Skeletal muscle cell (primary cell): ENCODE measurements around the gene THAP2.
A peak's percentile ranks its signal among the peaks of the same experiment; 100 is the strongest.
"Not testable (repeated sequence)": the region's sequence is repeated elsewhere in the genome, so short reads cannot be mapped to it uniquely, and the experiment has no call there.

Experiments used
- DNase-seq: peaks from one replicate; pipeline ENCODE4 v3.0.0-alpha.2; 2010; ENCODE audit warnings: low read depth
- H3K4me3 ChIP-seq: 2 replicates; pipeline ENCODE4 v1.5.1; 2011; ENCODE audit warnings: low read depth, mild to moderate bottlenecking, control low read depth, low read length, moderate library complexity

Gene THAP2

DNA sequence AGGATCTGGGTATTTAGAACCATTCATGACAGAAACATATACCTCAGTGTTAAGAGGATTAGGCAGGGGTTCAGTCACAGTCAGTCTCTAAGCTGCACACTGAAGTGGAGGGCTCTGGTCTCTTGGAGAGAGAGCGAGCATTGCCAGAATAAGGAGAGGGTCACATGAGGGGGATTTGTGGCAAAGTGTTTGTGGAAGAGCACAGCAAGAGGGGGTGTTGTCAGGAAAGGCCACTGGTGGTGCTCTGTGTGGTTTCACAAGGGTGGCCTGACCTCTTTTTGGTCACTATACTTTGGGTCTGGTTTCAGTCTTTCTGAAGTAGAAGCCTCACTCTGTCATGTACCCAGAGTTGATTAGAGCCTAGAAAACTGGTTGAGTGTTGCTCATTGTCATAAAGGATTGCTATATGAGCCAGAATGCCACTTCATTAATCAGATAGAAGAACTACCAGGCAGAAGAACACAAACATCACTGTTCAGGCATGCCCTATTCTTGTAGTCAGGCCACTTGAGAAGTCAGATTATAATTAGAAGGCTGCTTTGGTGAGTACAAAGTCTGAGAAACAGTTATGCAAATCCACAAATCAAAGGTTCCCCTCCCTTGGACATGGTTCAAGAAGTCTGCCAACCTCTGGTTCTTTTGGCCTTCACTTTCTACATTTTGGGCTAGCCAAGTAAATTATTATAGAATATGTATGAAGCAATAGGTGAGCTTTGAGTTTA, 30.2 kb downstream of the THAP2 start:
- DNase-seq = no peak
- H3K4me3 ChIP-seq = no peak overlapping the region

DNA sequence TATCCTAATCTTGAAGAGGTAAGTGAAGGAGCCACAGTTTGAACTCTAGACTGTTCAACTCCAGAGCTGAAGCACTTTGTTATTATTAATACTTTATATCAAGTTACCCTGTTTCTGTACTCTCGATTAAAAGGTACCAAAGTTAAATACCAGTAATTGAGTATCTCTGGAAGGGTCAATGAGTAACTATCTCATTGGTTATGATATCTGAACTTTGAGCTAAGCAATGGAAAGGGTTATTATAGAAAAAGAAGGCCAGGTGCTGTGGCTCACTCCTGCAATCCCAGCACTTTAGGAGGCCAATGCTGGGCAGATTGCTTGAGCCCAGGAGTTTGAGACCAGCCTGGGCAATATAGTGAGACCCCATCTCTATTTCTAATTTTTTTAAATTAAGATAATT, 31.7 kb downstream of the THAP2 start:
- no peak for DNase-seq

GRCh38 chr12:71702181-71702580, 38.1 kb downstream of the THAP2 start:
- not testable (repeated sequence) for DNase-seq

More for the DNA sequence above, 31.7 kb downstream of the THAP2 start:
- no peak overlapping the region for H3K4me3 ChIP-seq

DNA sequence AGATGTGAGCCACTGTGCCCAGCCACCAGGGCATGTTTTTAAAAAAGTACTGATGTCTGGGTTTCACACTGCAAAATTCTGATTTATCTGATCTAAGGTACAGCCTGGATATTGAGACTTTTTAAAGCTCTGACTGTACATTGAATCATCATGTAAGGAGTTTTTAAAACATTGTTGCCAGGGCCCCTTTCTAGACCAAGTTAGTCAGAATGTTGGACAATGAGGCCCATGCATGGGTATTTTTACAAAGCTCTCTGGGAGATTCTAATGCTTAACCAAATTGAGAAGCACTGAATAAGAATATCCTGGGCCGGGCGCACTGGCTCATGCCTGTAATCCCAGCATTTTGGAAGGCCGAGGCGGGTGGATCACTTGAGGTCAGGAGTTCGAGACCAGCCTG, 38.5 kb downstream of the THAP2 start:
- DNase-seq = no peak
- H3K4me3 ChIP-seq = no peak overlapping the region

More at GRCh38 chr12:71702181-71702580, 38.1 kb downstream of the THAP2 start:
- not testable (repeated sequence) for H3K4me3 ChIP-seq

DNA sequence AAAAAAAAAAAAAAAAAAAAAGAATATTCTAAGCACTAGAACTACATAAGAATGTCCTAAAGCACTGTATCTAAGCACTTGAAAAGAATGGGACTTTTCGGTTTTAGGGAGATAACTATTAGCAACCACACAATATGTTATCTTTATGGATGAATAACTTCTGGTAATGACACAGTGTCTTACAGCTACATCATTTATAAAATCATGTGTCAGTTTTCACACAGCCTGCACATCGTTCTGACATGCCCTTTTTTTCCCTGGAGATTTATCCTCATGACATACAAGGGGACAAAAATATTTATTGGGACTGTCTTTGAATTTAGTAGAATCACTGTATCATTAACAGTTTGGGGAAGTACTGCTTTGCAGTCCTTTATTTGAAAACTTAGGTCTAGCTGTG, 39.1 kb downstream of the THAP2 start:
- DNase-seq = no peak
- H3K4me3 ChIP-seq = no peak overlapping the region

GRCh38 chr12:71704920-71705319, 40.8 kb downstream of the THAP2 start:
- H3K4me3 ChIP-seq = no peak overlapping the region
- no peak for DNase-seq

DNA sequence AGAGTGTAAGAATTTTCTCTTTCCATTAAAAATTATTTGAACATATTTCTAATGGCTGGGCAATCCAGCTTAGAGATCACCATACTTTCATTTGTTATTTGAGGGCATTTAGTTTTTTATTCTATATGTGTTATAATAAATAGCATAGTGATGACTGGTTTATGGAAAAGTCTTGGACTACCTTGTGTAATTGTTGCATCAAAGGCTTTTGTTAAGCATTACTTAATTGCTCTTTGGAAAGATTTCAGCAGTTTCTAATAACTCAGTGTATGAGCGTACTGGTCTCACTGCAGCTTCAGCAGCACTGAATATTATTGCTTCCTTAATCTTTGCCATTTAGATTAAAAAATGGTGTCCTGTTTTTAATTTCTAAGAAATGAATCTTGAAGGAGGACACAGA, 44.6 kb downstream of the THAP2 start:
- no peak for DNase-seq
- no peak overlapping the region for H3K4me3 ChIP-seq

DNA sequence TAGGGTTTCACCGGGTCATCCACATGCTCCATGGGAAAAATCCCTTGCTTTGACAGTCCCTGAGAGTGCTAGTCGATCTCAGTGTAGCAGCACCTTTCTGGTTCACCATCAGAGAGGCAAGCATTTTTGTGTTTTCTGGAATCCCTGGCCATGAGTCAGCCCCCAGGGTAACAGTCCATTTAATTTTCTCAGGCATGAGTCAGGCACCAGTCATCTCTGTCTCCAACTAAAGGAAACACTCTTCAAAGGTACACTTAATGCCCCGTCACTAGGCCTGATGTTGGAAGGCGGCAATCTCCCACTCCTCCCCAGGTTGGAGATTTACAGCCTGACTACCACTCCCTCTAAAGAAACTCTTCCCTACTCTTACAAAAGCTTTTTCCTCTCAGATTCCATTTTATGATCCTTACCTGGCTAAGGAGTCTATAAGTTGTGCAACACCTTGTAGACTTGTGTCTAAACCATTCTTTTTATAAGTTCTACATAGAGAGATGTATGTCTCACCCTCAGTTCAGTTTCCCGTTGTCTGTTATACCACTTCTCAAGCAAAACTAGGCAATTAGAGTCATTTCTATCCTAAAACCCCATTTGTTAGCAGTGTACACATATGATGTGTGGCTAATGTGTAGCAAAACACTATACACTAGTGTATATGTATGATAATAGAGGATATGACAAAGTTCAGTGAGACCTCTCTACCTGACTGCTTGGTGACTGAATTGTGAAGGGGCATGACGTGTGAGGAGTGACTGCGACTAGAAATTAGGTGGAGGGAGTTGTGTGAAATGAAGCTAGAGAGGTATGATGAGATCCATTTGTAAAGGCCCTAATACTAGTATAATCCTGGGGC, 46.4 kb downstream of the THAP2 start:
- peak; percentile 79 for DNase-seq
- no peak overlapping the region for H3K4me3 ChIP-seq

DNA sequence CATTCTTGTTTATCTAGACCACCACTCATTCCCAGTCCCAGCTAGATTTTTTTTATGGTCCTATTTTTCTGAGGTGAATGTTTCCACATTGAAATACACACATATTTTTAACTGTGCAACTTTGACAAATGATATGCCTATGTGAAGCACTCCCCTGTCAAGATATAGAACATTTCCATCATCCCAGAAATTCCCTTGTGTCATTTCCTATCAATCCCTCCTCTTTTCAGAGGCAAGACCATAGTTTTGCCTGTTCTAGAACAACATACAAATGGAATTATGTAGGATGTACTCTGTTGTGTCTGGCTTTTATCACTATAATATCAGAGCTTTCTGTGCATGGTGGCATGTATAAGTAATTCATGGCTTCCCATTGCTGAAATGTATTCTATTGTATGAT, 54.5 kb downstream of the THAP2 start:
- H3K4me3 ChIP-seq = no peak overlapping the region
- DNase-seq = no peak

GRCh38 chr12:71719647-71720370, 55.7 kb downstream of the THAP2 start:
- H3K4me3 ChIP-seq = no peak overlapping the region
- no peak for DNase-seq

GRCh38 chr12:71721783-71722505, 57.8 kb downstream of the THAP2 start:
- no peak for DNase-seq
- H3K4me3 ChIP-seq = no peak overlapping the region

GRCh38 chr12:71725011-71725410, 60.9 kb downstream of the THAP2 start:
- no peak for DNase-seq
- no peak overlapping the region for H3K4me3 ChIP-seq

DNA sequence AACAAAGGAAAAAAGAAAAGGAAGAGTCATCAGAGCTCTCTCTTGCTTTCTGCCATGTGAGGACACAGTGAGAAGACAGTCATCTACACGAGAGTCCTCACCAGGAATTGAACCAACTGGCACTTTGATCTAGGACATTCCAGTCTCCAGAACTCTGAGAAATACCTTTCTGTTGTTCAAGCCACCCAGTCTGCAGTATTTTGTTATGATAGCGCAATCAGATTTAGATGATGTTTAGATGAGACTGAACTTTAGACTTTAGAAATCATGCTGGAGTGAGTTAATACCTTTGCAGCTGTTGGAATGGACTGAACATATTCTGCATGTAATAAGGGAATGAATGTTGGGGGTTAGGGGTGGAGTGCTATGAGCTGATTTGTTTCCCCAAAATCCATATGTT, 62.4 kb downstream of the THAP2 start:
- H3K4me3 ChIP-seq = no peak overlapping the region
- DNase-seq = no peak

DNA sequence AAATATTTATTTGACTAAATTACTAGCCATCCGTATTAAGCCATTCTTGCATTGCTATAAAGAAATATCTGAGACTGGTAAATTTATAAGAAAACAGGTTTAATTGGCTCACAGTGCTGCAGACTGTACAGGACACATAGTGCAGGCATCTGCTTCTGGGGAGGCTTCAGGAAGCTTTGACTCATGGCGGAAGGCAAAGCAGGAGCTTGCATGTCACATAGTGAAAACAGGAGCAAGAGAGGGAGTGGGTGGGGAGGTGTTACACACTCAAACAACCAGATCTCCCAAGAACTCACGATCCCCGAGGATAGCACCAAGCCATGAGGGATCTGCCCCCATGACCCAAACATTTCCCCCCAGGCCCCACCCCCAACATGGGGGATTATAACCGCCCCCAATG, 63.9 kb downstream of the THAP2 start:
- no peak for DNase-seq

More for the DNA sequence above, 63.9 kb downstream of the THAP2 start:
- H3K4me3 ChIP-seq = no peak overlapping the region
